Inflammatory macrophage treated with lipopolysaccharide for 1 hour (primary cell): ENCODE measurements around the gene PNRC1.
"Not testable (repeated sequence)": the region's sequence is repeated elsewhere in the genome, so short reads cannot be mapped to it uniquely, and the experiment has no call there.

Source experiments
- DNase-seq, 2 donors: peaks; one replicate each; pipeline ENCODE4 v3.0.0-alpha.2; 2020 to 2022

PNRC1 gene

GRCh38 chr6:89111933-89112332, 31.4 kb downstream of the PNRC1 start:
- DNase-seq: no peak

DNA sequence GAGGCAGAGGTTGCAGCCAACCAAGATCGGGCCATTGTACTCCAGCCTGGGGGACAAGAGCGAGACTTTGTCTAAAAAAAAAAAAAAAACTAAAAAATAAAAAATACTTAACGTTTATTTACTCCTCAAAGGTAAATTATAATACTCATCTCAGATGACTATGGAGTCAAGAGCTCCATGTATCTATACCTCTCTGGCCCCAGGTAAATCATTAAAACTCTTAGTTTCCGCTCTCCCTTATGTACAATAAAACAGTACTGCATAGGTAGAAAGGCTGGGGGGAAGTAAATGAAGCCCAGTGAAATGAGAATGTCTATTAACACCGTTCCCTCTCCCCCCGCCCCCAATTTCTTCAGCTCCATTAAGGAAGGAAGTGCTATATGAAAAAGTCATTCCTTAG, 36.2 kb downstream of the PNRC1 start:
- DNase-seq: peak in 1 of 2 donors; percentile 5

DNA sequence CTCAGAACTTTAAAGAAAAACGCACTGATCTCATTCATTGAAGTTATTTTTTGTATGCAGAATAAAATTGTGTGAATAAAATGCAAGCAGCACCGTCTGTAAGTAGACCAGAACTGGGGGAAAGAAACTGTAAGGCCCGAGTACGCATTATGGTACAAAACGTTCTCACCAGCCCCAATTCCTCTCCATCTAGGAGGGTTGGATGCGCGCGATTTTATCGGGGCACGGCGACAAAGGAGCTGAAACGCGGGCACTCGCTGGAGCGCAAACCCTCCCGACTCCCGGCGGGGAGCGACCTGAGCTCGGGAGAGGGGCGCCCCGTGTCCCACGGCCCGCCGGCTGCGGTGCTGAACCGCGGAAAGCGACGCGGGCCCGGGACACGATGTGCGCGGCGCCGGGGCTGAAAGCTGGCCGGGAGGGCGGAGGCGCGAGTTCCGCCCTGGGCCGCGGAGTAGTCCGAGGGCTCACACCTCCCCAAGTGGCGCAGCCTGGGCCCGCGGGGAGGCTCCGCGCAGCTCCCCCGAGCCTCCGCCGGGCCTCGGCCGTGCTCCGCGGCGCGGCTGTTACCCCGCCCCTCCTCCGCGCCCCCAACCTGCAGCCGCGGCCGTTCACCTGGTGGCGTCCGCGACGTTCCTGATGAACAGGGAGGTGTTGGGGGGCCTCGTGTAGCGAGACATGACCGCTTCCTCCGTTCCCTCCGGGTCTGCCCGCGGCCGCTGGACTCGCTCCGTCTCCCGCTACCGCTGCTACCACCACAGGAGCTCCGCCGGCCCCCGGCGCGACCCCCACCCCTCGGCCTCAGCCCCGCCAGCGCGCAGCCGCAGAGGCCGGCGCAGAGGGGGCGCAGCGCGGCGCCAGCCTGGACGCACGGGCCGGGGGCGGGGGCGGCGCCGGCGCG, 36.9 kb downstream of the PNRC1 start, which contains the start of gene SRSF12:
Gene SRSF12, minus strand, starts transcription at position 861 of the 898 bp plus-strand sequence. Its CDS starts 184 bp downstream, at position 677.
- peak; percentile 41 to 47 for DNase-seq

DNA sequence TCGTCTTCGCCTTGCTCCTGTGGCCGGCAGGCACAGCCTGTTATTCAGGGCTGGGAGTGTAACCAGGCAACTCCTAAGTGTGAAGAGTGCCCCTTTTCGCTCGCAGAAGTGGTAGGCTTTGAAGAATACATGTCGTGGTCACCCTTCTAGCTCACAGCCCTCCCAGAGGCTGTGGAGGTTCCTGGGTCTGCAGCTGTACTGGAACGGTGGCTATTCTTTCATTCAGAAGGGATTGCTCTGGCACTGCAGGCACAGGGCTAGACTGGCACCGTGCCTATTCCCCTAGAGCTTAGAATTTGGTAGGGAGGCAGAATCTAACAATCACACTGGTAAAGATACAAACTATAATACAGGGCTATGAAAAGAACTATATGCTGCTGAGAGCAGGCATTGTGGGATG, 38.4 kb downstream of the PNRC1 start:
- no peak for DNase-seq

DNA sequence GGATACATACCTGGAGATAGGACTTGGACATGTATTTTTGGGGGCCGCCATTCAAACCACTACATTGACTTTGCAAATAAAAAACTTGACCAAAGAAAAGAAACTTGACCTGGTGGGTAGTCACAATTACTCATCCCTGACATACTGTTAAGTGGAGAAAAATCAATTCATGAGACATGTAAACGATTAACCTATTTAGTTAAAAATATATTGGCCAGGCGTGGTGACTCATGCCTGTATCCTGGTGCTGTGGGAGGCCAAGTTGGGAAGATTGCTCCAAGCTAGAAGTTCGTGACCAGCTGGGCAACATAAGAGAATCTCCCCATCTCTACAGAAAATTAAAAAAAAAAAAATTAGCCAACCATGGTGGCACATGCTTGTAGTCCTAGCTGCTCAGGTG, 39.8 kb downstream of the PNRC1 start:
- DNase-seq: no peak

DNA sequence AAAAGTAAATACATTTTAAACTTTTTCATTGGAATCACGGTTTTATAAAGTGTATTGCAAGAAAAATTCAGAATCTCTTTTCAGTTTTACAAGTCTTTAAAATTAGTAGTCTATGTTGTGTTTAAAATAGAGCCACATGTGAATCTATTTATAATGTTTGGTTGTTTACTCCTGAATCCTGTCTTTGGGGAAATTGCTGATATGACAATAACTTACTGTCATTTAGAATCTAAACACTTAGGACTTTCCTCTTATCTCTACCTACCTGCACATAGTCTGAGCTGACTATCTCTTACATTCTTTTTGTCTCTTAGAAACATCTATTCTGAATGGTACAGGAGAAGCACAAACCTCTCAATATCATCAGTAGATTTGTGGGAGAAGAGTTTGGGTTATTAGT, 41.4 kb downstream of the PNRC1 start:
- no peak for DNase-seq

DNA sequence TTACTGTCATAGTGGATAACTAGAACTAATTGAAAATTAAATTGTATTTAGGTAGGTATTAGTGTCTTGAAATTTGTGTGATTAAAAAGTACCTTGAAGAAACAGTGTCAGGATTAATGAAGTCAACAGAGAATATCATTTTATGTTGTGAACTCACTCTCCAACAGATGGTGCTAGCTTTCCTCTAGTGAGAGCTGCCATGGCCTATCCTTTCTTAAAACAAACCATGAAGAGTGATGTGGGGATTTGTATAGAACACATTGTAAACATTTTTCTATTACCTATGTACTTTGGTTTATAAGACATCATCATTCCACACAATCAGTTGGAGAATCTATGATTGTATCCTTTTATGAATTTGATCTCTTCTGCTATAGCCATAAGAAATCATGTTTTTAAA, 42.1 kb downstream of the PNRC1 start:
- peak; percentile 27 to 33 for DNase-seq

DNA sequence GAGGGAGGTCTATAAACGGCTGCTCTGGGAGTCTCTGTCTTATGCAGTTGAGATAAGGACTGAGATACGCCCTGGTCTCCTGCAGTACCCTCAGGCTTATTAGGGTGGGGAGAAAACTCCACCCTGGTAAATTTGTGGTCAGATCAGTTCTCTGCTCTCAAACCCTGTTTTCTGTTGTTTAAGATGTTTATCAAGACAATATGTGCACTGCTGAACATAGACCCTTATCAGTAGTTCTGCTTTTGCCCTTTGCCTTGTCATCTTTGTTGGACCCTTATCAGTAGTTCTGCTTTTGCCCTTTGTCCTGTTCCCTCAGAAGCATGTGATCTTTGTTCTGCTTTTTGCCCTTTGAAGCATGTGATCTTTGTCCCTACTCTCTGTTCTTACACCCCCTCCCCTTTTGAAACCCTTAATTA, 47.7 kb downstream of the PNRC1 start:
- not testable (repeated sequence) for DNase-seq

DNA sequence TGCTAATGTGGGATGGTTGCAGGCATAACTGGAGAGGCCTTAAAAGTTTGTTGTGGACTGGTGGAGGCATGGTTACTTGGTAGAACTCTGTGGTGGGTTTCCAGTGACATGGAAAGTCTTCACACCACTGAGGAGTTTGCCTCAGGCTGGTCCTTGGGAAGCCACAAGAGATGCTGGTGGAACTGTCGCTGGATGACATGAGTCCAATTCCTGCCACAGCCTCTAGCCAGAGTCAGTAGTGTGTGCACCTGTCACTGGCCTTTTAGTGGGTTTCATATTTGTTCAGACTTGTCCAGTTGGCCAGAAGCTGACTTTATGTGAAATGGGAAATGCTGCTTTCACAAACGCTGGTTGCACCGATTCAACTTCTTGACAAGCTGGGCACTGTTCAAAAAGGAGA, 51.0 kb downstream of the PNRC1 start:
- no peak for DNase-seq

DNA sequence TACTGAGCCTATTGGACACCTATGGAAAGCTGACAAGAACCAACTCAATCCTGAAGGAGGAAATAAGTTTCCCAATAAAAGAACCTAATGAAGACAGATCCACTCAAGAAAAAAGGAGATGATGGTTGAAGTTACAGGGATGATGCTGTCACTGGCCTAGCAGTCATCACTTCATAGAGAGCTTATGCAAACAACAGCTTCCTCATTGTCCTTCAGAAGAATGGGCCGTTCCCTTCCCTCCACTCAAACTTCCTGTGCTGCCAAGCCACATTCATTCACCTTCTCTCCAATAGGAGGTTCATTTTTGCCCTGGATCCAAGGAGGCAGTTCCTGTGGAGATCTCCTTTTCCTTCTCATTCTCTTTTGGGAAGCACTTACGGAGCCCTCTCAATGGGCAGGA, 51.5 kb downstream of the PNRC1 start:
- DNase-seq: peak; percentile 51 to 57

DNA sequence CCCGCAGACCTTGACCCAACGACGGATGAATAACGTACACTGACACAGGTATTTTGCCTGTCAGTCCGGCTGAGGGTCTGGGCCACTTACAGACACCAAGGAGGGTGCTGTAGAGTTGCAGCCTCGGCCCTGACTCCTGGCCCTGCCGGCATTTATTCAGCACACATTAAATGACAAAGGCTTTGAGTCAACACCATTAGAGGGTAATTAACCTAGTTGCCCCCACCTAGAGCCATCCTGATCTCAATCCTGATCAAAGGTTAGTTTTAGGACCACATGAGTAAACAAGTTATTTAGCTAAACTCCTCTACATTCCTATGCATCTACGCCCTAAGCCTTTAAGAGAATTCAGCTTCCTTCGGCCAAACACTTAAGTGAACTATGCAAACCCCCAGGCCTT, 53.4 kb downstream of the PNRC1 start:
- DNase-seq: no peak

DNA sequence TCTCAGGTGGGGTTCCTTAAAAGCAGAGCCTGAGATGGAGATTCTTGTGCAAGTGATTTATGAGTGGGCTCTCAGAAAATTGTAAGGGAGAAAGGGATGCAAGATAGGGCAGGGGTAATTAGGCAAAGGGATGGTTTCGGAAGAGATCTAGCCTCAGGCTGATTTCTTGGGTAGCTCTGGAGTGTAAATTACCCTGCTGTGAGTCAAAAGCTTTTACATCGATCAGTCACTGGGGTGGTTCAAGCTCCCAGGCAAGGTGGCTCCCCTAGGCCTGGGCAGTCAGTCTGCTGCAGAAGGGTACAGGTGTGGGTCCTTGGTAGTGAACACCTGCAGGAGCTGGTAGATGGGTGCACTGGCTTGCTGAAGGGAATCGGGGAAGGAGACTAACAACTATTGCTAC, 54.2 kb downstream of the PNRC1 start:
- no peak for DNase-seq
